Right ventricle myocardium superior (tissue), 1 donor: Measurements from ENCODE around the gene GFOD1. TPM values are rescaled to one million over a fixed set of nuclear protein-coding genes. Genes with fewer than 3 reads are reported as not detected.

Source experiments
- ATAC-seq: fragments of 200-7000 bp; cut with Tn5 transposase; one replicate; pipeline ENCODE4 v1.9.1; 2020; ENCODE audit warnings: mild to moderate bottlenecking; ENCODE audit not compliant: poor library complexity
- DNase-seq: peaks from one replicate; pipeline ENCODE4 v3.0.0-alpha.2; 2020
- intact Hi-C: fragments of 100-400 bp; cut with DNase I; formaldehyde crosslinking; loops from one replicate; pipeline ENCODE4 v1.11.2; 2022
- total RNA-seq: library from RNA; stranded (reverse); fragmentation: NEBNext Ultra II Directional; extraction: Animal tissue kit (Norgen Biotek cat#: 25700); gene quantifications from one replicate; pipeline ENCODE4 v1.2.1, GENCODE V29; 2021
- donor health status: DM: no; HTN: yes; CAD: no; lungs with severe emphysema.

The GFOD1 gene
- total RNA-seq, 1 donor from 2014 or later: 46.2 TPM

DNA sequence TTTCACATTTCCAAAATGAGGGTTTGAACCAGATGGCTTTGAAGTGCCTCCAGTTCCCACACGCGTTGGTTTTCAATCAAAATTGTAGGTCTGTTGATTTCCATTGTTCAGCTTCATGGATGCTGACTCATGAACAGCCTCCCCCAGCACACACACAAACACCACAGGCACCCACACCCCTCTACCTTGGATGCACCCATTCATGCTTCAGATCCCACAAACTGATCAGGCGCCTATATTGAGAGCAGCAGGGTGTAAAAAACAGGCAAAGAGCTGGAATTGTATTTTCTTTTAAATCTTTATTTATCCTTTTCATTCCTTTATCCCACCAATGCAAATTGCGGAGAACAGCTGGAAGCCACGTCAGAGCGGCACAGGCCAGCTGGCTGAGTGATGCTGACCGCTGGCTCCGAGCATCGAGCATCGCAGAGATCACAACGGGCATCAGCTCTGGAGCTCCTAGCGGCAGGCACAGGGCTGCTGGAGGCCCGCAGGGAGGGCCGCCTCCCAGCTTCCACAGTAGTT is 129.8 kb downstream of the GFOD1 start:
- intact Hi-C loops: no loop called here
- DNase-seq (peak; percentile 66), ATAC-seq (no peak)

DNA sequence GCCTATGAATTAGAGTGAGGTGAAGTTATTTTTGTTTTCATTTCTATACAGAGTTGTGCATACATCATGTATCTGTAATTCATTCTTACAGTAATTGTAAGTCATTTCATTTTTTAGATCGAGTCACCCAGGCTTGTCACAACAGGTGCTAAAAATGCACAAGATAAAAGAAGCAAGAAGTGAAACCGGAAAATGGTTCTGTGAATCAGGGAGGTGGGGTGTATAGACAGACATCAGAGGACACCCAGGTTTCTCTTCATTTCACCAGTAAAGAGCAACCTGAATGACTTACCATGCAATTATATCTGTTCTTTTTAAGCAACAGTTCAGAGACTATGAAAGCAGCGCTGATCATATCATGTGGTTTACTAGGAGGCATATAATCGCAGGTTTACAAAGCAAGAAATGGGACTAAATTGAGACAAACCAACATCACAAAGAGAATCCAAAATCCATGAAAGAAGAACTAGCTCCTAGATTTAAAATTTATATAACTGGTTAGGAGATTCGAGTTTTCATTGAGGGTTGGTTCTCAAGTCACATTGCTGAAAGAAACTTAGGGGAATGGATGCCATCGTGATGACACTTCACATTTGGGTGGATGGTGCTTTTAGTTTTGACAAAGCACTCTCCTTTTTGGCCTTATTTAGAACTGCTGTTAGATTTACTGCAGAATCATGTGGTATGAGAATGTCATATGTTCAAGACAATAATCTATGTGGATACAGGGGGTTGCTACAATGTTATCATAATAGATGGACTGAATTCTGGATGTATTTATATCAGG is 131.2 kb downstream of the GFOD1 start:
- intact Hi-C loops: no loop called here
- ATAC-seq: no peak
- DNase-seq: no peak

DNA sequence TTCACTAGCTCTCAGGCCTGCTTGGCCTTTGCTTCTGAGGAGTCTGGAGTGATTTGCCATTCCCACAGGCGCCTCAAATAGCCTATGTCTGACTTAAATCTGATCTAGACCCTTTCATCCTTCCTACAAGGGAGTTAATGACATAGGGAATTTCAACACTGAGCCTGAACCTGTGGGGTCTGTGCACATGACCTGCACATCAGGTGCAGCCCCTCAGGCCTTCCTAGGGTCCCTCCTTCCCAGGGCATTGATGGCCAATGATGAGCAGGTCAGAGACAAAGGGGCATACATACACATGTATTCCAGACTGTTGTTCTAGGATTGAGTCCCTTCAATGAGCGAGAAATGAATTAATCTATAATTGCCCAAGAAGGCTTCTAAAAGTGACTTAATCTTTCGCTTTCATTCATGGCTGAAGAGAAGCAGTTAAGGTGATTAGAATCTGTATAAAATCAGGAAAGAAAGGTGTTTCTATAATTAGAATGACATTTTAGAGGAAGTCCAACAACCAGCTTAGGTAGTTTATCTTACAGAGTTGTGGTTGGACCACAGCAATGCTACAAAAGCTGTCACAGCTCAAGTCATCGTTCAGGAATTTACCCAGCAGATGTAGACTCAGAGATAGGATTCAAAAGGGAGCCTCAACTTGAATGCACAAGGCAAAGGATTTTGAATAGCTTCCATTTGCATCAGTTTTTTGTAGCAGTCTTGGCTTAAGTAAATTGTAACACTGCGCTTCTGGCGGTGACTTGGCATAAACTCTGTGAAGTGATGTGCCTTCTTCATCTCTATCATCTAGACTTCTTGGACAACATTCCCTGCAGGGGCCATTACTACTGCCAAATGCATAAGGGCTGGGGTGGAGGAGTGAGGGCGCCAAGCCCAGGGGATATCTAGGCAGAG is 132.1 kb downstream of the GFOD1 start:
- DNase-seq: no peak
- ATAC-seq: peak; percentile 36
- intact Hi-C loops: no loop called here

DNA sequence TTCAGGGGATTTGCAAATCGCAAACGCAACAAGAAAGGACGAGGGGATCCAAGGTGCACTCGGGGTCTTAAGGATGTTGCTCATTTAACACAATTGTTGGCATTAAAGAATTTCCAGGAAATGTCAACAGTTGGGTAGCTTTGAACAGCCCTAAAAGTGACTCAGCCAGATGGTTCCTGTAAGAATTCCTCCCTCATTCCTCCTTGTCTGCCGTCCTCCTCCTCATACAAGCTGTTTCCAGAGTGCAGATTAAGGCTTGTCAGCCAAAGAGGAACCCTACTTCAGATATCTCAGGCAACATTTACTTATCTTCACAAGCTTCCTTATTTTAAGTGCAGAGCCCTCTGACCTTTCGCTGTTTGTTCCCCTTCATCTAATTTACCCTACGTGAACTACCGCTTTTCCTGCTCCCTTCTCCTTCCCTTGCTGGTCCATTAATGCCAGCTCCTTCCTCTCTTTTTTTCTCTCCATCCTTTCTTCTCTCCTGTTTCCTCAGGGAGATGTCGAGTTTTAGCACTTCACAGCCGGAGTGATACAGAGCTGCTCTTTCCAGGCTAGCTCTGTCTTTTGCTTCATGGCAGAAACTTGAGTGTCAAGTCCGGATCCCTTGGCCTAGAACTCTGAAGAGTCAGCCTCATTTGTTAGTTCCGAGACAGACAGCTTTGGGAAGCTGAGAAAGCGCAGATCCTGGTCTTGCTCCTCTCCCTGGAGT is 132.9 kb downstream of the GFOD1 start:
- intact Hi-C loops: no loop called here
- ATAC-seq (peak; percentile 29), DNase-seq (no peak)

DNA sequence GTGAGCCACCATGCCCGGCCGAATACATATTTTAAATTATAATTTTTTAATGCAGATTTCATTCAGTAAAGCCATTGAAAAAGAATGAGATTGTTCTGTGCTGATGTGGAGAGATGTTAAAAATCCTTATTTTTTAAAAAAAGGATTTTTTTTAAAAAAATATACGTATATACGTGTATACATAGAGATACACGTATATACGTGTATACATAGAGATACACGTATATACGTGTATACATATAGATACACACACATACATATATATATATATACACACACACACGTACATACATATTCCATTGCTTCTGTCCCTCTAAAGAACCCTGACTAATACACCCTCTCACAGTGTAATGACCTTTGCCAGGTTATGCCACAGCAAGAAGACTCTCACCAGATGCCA is 135.2 kb downstream of the GFOD1 start:
- intact Hi-C loops: no loop called here
- ATAC-seq (no peak), DNase-seq (no peak)

DNA sequence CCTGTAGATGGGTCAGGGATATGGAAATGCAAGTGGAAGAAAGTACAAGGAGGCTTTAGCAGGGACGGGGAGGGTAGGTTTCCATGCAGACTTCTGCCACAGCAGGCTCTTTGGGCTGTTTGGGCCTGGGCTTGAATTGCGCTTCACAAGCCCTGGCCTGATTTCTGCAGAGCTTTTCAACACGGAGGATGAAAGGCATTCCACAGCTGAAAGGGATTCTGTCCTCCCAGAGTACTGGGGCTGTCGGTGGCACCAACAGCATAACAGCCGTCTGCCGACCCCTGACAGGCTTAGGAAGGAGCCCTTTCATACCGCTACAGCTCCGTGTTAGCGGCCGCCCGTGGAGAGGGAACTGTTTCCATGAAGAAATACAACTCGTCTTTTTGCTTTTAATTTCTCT is 136.1 kb downstream of the GFOD1 start:
- ATAC-seq (no peak), DNase-seq (no peak)
- intact Hi-C loops: no loop called here

DNA sequence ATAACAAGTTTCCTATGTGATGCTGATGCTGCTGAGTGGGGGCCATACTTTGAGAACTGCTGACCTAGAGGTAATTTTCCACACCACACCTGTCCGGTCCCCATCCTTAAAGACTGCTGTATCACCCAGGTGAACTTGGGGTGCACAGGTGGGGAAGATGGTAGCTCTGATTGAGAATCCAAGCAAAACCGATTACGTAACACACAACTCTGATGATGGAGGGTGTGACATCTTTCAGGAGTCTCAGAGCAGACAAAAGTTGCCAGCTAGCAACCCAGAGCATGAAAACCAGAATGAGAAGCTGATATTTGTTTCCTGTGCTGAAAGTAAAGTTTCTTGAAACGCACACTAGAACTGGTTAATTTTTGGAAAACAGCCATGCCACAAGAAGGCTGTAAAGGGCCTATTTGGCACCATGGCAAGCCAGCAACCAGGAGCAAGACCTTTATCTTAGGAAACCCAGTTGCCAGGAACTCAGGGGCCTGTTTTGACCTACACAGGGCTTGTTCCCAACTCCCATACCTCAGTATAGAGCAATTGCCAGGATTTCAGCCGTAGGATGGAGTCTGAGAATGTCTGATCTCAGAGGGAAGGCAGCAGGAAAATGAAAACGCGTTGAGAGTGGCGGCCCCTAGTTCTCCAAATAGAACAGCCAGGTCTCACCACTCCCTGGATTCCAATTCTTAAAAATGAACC is 137.4 kb downstream of the GFOD1 start:
- DNase-seq (no peak), ATAC-seq (peak; percentile 17)
- intact Hi-C loops: no loop called here

DNA sequence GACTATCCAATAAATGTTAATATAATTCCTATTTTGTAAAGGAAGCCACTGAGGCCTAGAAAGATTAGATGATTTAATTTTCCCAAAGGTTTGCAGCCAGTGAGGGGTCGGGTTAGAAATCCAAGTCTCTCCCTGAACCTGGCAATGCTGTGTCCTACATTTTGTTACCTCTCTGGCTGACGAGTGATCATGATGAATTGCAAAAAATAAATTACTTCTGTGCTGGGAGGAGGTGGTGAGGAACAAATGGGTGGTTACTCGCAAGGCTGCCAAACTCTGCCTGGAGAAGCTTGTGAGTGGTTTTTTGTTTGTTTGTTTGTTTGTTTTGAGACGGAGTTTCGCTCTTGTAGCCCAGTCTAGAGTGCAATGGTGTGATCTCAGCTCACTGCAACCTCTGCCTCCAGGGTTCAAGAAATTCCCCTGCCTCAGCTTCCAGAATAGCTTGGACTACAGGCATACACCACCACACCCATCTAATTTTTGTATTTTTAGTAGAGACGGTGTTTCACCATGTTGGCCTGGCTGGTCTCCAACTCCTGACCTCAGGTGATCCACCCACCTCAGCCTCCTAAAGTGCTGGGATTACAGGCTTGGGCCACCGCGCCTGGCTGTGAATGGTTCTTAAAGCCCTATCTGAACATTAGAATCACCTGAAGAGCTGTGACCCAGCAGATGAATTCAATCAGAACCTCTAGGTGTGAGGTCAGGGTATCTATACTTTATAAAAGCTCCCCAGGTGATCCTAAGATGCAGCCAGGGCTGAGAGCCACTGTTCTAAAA is 138.9 kb downstream of the GFOD1 start:
- ATAC-seq: no peak
- DNase-seq: no peak
- intact Hi-C loops: no loop called here

DNA sequence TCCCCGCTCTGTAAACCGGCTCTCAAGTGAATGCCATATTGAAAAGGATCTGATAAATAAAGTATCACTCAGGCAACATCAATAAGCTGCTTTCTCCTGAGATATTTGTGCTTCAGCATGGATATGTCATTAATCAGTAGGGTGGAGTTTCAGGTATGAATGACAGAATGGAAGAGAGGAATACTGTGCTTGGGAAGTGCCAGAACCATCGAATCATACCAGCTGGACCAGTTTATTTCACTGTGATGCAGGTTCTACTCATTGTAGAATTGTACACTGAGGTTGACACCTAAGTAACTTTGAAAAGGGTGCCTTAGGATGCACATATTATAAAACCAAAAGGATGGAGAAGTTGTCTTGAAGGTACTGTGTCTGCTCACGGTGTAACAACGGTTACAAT is 141.2 kb downstream of the GFOD1 start:
- no peak for ATAC-seq
- no peak for DNase-seq
- intact Hi-C loops: no loop called here

DNA sequence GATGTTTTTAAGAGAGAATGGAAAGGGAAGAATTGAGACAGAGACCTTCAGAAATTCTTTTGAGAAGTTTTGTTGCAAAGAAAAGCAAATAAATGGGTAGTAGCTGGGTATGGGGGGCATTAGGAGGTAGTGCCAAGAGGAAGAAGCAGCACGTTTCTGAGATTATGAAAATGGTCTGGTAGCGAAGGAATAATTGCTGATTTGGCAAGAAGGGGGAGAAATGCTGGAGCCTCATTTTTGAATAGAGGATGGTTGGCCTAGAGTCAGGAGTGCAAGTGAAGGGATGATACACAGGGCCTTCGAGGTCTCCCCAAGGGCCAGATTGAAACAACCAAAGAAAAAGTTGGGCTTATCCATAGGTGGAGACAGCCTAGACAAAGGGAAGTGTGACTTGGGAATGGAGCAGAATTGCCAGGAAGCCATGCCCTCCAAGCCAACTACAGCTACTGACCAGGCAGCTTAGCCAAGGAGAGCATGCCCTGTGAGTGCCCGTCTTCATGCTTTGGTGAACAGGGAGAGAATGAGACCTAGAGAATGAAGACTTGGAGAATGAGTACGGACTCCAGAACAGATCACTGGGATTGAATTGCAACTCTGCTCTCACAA is 144.9 kb downstream of the GFOD1 start:
- DNase-seq (no peak), ATAC-seq (no peak)
- intact Hi-C loops: no loop called here

DNA sequence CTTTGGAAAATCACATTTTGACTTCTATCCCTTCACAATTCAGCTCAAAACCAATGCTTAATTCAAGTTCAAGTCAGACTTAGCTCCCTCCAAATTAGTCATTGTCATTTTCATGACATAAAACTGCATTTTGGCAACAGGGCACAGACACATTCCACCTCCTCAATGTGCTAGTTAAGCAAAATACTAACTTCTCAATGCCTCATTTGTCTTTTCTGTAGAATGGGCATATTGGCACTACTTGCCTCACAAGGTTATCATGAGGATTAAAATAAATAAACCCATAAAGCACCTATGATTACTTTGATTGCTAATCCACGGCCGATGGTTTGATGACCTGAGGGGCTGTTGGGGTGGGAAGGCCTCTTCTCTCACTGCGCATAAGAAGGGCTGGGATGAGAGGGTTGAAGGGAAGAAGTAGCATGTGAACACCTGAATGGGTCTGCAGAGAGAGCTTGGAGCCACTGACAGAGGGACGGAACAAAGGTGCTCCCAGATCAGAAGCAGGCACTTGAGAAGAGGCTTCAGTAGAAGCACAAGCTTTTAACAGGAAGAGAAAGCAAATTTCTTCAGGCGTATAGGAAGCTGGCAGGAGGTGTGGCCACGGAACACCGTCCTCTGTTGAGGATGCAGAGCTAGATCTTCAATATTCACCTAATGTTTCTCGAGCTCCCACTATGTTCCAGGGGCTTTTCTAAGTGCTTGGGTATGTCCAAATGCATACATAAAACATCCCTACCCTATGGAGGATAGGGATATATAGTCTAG is 147.4 kb downstream of the GFOD1 start:
- intact Hi-C loops: loop anchor here (5.0 kb wide), 2 partner anchors 57 to 197 kb away; no protein-coding TSS in a partner anchor
- DNase-seq (no peak), ATAC-seq (no peak)

DNA sequence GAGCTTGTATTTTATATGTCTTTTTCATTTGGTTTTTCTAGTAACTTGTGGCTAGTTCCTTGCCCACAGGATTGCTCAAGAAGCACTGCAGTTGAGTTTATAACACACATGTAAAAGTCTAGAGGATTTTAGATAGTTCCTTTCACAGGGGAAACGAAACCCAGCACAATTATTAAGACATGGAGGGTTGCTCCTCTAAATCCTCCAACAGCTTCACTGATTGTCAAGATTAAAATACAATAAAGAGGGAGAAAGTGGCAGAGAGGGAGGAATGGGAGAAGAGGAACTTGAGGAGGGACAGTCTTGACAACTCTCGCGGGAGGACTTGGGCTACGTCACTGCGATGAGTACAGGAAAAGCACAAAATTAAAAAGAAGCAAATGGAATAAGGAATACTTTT is 149.4 kb downstream of the GFOD1 start:
- no peak for DNase-seq

DNA sequence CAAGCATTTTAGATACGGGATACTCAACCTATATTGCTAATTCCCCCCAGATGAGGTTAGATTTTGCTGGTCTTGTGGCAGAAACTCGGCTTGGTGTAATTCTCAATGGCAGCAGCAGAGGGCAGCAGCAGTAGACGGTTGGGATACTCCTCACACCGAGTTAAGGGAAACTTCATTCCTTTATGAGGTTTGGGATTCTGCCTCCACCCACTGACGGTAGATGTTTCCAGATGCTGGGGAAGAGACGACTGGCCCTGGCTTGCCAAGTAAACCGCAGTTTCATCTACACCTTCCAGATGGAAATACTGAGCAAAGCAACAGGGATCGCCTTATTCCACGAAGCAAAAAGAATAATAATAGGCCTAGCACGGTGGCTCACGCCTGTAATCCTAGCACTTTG is 150.8 kb downstream of the GFOD1 start:
- ATAC-seq: peak; percentile 79
- intact Hi-C loops: loop anchor here (5.0 kb wide), 2 partner anchors 61 to 201 kb away; no protein-coding TSS in a partner anchor
- DNase-seq: peak; percentile 89

More for the DNA sequence above, 149.4 kb downstream of the GFOD1 start:
- intact Hi-C loops: loop anchor here (5.0 kb wide), 2 partner anchors 59 to 199 kb away; no protein-coding TSS in a partner anchor
- ATAC-seq: no peak

DNA sequence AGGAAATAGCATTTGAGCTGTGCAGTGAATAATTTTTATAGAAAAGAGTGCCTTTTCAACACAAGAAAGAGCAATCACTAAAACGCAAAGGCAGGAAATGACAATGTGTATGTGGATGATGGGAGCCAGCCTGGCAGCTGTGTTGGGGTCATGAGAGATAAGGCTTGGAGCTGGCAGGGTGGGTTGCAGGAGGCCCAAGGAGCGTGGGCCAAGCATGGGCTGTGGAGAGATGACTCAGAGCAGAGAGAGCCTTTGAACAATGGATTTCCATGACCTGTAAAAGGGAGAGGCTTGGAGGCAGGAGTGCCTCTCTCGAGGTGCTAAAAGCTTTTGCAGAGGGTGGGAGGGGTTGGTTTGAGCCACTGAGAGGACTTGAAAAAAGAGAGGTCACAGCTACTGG is 152.4 kb downstream of the GFOD1 start:
- ATAC-seq: no peak
- DNase-seq: no peak
- intact Hi-C loops: loop anchor here (5.0 kb wide), 2 partner anchors 62 to 202 kb away; no protein-coding TSS in a partner anchor

DNA sequence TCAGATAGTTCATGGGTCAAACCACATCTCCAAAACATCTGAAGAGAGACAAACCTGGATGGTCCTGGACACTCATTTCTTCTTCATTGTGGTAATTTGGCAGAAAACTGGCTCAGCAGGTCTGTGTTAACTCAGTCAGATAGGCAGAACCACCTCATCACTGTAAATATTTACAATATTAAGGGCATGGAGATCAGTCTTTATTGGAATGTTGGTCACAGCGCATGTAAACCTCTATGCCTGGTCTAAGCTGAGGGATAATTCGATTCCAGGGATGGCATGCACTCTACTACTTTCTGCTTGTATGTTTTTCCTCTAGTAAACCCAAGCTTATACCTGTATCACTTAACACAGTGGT is 155.1 kb downstream of the GFOD1 start:
- ATAC-seq: no peak

DNA sequence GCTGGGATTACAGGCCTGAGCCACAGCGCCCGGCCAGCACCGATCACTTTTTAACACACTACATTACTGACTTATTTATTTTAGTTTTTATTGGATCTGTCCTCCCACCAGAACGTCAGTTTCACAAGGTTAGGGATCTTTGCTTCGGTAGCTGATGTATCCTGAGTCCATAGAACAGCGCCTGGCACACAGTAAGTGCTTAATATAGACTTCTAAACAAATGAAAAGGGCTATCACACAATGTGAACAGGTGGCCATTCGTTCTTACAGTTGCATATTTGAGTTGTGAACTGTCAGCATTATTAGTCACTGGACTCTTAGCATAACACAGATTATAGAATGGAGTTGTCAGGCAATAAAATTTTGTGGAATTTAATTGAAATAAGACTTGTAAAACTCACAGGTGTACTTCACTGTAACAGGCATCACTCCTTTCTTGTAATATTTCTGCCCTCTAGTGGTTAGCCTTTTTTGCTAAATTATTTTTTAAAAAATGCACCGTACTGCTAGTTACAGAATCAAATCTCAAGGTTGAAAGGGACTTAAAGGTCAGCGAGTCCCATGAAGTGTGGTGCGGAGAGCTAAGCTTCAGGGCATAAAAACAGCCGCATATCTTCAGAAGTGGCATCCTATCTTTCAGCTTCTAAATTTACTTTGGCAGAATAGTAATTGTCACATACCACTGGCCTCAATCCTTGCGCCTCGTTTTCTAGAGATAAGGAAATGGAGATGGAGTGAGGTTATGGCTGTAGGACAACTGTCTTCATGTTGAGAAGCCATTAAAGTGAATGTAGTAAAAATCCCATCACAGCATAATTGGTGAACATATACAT is 155.7 kb downstream of the GFOD1 start:
- ATAC-seq (peak; percentile 13), DNase-seq (no peak)
- intact Hi-C loops: no loop called here

More for the DNA sequence above, 155.1 kb downstream of the GFOD1 start:
- no peak for DNase-seq
- intact Hi-C loops: no loop called here
